Pulmonary artery endothelial cell (primary cell): ENCODE measurements around the gene MVD. TPM values are rescaled to one million over a fixed set of nuclear protein-coding genes. Genes with fewer than 3 reads are reported as not detected.
"Not testable (repeated sequence)": the region's sequence is repeated elsewhere in the genome, so short reads cannot be mapped to it uniquely, and the experiment has no call there.

Source experiments
- DNase-seq: peaks from one replicate; pipeline ENCODE4 v3.0.0-alpha.2; 2011; ENCODE audit warnings: low read depth, low spot score
- total RNA-seq: library from RNA; depleted of rRNA; stranded (reverse); fragments of >200 nt; gene quantifications from 2 replicates; pipeline ENCODE4 v1.2.3, GENCODE V29; 2014

MVD gene
- total RNA-seq, 1 donor from 2014 or later = 67.3 TPM

- no peak for DNase-seq
Observed at GRCh38 chr16:88626646-88627045, 36.2 kb downstream of the MVD start.

DNA sequence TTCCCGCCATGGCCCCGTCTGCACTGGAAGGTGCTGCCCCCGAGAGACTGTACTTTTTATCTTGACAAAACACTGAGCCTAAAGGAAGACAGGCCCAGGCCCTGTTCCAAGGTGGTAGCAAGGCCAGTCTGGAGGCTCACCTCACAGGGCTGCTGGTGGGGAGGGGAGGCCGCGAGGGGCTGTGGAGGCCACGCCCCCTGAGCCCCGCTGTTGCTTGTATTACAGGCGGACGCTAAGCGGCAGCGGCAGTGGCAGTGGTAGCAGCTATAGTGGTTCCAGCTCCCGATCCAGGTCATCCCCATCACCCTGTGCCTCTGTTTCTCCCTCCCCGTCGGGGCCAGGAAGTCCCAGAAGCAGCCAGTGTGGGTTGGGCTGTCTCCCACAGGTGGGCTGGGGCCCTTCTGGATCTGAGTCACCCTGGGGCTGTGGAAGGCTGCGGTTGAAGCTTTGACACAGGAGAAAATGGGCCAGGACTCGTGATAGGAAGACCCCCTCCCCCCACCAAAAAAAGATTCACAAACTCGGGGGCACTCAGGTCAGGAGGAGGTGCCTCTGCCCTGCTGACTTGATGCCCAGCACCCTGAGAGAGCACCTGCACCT lies 37.8 kb downstream of the MVD start:
- DNase-seq = no peak

- no peak for DNase-seq
Observed at GRCh38 chr16:88624481-88624880, 38.4 kb downstream of the MVD start.

DNA sequence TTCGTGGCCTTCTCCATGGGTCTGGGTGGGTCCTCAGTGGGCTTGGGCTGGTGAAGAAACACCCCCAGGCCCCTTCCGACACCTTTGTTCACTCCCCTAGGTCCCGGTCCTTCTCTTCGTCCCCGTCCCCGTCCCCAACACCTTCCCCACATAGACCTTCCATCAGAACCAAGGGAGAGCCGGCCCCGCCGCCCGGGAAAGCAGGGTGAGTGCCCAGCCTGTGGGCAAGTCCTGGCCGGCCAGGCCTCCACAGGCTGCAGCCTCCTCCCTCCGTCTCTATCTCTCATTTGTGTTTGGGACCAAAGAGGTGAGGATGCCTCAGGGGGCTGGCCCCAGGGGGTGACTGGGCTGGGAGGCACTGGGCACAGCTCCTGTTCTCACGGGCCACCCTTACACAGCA lies 39.0 kb downstream of the MVD start:
- no peak for DNase-seq

GRCh38 chr16:88622866-88623265 lies 40.0 kb downstream of the MVD start:
- no peak for DNase-seq

DNA sequence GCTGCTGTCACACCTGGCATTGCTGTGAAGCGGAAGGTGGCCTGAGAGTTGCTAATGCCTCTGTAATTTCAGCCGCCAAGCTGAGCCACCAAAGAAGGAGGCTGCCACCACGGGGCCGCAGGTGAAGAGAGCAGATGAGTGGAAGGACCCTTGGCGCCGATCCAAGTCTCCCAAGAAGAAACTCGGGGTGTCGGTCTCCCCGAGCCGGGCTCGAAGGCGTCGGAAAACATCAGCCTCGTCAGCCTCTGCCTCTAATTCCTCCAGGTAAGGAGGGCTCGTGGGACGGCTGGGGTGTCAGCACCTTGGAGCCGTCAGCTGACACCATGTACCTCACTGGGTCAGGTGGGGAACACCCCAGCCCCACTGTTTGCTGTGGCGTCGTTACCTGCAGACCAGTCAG lies 40.8 kb downstream of the MVD start:
- DNase-seq = no peak

DNA sequence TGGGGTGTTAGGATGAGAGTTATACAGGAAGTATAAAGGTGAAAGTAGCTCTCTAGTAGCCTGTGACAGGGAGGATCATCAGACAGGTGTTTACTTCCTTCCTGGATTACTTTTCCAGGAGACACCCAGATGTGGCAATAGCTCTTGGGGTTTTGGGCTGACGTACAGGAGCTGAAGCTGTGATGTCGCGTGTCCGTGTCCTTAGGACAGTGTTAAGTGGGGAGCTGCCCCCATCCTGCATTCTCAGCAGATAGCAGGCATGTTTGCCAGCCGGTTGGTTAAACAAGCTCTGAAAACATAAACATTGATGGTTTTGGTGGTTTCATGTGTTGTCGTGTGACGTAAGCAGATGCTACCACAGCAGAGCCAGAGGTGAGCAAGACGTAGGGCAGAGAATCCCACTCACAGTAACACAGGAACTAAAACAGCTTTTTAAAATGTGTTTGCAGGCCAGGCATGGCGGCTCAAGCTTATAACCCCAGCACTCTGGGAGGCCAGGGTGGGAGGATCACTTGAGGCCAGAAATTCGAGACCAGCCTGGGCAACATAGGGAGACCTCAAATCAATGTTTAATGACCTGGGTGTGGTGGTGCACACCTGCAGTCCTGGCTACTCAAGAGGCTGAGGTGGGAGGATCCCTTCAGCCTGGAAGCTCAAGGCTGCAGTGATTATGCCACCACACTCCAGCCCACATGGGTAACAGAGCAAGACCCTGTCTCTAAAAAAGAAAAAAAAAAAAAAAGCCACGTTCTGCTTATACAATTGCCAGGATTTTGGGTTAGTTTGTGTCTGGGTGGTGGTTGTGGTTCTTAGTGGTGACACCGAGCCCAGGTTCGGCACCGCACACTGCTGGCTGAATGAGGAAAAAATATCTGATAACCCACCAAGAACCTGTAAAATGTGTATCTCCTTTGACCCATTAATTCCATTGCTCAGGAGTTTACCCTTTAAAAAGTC lies 42.8 kb downstream of the MVD start:
- no peak for DNase-seq

GRCh38 chr16:88618956-88619667 lies 43.8 kb downstream of the MVD start:
- no peak for DNase-seq

DNA sequence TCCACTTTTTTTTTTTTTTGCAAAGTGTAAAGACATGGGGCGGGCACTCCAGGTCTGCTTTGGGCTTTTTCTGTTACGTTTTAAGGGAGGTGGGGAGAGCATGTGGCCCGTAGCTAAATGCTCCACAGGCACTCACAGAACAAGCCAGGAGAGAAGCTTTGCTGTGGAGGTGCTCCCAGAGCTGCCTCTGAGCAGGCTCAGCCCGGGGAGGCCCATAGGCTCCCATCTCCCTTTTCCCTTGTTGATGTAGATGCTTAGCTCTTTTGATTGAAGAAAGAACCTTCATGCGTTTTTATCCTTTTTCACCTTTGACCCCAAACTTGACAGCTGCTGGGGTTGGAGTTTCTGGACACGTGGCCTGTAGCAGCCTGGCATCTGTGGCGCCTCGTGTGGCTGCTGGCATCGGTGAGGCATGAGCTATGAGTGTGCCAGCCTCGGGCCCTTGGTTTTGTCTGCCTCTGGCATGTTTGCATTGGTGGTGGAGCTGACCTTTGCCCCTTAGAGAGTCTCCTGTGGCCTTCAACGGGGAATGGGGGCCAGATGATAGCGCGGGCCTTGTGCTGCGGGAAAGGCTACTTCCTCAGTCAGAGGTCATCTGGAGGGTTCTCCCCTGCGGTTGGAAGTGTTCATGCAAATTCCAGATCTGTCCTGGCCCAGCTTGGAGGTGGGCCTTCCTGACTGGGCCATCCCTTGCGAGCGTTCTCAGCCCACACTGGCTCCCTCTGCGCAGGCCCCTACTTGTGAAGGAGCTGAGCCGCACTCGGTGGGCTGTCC lies 44.5 kb downstream of the MVD start:
- DNase-seq = no peak

DNA sequence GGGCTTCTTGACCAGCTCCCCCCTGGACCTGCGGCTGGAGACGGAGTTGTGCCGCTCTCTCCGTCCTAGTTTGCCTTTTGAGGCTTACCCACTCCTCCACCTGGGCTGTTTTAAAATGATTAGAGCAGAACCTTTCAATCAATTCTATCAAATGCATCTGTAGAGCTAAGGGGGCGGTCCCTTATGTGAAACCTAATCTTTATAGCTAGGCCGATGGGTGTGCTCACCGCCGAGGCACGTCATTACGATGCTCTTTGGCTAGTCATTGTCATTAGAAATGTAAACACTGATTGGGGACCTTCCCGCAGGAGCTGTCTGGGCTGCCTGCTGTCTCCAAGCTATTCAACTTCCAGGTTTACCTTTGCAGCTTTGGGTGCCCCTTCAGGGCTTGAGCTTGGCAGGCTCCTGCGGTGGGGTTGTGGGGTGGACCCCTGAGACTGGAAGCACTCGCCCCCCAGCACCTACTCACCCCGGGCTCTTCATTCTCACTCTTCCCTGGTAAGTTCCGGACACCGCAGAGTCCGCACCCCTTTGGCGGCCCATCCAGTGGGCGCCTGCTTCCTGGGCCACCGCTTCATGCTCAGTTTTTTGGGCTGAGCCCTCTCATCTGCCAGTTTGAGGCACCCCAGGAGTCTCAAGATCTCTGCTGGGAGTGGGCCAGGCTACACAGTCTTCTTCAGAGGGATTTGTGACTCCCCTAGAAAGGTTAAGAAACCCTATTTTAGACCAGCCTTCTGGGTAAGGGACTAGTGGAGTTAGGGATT lies 45.4 kb downstream of the MVD start:
- DNase-seq = no peak

DNA sequence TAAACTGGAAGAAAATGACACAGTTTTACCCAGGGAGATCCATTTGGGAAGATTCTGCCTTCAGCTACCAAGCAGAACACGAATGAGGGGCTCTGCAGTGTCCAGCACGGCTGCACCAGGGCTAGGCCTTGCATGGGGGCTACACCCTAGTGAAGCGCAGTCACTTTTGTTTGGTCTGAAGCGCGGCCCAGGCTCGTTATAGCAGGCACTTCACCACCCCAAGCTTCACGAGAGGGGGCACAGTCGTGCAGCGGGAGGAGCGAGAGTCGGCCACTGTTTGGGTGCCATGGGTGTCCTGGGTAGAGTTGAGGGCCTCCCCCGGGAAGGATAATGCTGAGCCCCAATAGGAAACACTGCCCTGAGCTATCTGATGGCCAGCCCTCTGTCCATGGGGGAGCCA lies 46.2 kb downstream of the MVD start:
- DNase-seq = no peak

DNA sequence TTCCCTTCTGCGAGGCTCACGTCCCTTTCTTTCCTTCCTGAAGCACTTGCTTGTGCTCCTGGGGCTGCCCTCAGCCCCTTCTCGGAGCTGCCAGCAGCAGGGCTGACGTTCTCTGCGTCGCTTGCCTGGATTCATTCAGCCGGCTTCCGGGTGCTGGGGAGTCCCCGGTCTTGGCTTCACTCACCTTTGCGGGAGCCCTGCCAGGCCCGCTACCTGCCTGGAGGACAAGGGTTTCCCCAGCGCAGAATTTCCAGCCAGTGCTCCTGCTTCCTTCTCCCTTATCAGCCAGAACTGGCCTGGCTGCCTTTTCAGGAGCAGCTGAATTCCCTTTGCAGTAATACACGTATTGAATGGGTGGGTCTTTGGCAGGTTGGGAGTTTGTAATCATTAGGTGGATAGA lies 46.6 kb downstream of the MVD start:
- DNase-seq = no peak

DNA sequence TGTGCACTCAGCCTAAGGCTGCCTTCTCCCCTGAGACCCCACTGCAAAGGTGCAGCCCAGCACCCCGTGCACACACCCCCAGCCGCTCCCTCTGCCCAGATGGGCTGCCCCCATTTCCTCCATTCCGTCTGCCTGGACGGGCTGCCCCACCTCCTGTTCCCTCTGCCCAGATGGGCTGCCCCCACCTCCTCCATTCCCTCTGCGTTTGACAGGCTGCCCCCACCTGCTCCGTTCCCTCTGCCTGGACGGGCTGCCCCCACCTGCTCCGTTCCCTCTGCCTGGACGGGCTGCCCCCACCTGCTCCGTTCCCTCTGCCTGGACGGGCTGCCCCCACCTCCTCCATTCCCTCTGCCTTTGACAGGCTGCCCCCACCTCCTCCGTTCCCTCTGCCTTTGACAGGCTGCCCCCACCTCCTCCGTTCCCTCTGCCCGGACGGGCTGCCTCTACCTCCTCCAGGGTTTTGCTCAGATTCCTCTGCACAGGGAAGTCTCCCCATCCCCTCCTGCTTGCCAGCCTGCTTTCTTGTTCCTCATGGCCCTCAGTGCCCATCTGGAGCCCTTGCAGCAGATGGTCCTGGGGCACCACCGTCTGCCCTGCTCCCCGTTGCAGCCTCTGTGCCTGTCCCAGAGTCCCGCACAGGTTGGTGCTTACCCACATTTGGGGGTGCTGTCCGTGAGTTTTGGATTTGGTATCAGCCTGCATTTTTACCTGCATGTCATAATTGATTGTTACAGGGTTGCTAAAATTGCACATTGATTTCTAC lies 47.9 kb downstream of the MVD start:
- DNase-seq = no peak

- DNase-seq = no peak
Observed at GRCh38 chr16:88613911-88614817, 48.7 kb downstream of the MVD start.

DNA sequence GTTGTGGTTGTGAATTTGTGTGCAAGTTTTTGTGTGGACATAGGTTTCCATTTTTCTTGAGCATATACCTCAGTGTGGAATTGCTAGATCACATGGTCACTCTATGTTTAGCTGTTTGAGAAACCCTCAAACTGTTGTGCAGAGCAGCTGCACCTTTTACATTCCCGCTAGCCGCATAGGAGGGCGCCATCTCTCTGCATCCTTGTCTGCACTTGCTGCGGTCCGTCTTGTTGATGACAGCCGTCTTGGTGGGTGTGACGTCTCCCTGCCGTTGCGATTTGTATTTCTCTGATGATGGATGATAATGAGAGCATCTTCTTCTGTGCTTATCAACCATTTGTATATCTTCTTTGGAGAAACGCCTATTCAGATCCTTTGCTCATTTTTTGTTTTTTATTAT lies 49.6 kb downstream of the MVD start:
- DNase-seq = no peak

DNA sequence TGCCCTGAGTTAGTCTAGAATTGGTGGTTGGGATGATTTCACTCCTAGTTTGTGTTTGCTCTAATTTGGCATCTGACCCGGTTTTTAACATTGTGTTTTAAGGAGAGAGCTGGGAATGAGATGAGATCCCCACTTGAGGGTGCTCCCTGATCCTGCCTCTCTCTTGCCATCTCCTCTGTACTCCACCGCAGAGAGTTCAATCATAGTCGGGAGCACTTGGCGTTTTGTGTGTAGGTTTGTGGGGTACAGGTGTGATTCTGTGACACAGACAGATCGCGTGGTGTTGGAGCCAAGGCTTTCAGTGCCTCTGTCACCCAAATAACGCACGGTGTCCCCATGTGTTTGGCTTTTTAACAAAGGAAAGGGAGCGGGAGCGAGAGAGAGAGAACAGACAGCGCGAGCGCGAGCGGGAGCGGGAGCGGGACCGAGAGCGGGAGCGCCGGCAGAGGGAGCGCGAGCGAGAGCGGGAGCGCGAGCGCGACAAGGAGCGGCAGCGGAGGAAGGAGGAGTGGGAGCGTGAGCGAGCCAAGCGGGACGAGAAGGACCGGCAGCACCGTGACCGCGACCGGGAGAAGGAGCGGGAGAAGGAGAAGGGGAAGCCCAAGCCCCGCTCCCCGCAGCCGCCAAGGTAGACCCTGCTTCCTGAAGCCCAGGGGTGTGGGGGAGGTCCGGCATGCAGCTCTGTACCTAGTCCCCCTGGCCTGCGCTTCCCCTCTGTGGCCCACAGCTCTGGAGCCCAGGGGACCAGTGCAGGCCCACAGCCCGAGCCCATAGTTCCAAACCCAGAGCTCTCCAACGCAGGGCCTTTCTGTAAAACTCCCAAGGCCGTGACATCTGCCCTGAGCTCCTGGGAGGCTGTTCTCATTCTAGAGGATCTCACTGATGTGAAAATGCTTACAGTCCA lies 51.7 kb downstream of the MVD start:
- no peak for DNase-seq

GRCh38 chr16:88610080-88610479 lies 52.8 kb downstream of the MVD start:
- DNase-seq = no peak

DNA sequence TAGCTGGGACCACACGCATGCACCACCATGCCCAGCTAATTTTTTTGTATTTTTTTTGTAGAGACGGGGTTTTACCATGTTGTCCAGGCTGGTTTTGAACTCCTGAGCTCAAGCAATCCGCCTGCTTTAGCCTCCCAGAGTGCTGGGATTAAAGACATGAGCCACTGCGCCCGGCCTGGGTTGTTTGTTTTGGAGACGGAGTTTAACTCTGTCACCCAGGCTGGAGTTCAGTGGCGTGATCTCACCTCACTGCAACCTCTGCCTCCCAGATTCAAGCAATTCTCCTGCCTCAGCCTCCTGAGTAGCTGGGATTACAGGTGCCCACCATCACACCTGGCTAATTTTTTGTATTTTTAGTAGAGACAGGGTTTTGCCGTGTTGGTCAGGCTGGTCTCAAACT lies 53.5 kb downstream of the MVD start:
- DNase-seq = not testable (repeated sequence)
